CD4-positive, alpha-beta T cell treated with Interleukin-15 for 1 hour (primary cell): ENCODE results near the gene RIN3.

ENCODE experiments used
- DNase-seq: peaks from one replicate; pipeline ENCODE4 v3.0.0-alpha.2; 2020

The RIN3 gene

GRCh38 chr14:92556863-92557543, 43.4 kb downstream of the RIN3 start:
- DNase-seq: no peak

GRCh38 chr14:92557544-92557912, 43.9 kb downstream of the RIN3 start:
- DNase-seq: no peak

DNA sequence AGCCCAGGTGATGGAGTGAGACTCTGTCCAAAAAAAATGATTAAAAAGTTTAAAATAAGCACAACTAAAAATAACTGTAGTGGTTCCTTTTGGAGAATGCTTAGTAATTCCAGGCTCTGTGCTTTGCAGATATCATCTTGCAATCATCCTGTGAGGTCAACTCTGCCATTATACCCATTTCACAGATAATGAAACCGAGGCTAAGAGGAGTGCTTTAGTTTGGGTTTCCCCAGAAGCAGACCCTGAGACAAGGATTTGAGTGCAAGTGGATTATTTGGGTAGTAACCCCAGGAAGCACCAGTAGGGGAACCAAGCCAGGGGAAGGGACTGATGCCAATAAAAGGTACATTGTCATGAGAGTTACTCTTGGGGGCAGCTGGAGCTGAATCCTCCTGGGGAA, 44.7 kb downstream of the RIN3 start:
- no peak for DNase-seq

DNA sequence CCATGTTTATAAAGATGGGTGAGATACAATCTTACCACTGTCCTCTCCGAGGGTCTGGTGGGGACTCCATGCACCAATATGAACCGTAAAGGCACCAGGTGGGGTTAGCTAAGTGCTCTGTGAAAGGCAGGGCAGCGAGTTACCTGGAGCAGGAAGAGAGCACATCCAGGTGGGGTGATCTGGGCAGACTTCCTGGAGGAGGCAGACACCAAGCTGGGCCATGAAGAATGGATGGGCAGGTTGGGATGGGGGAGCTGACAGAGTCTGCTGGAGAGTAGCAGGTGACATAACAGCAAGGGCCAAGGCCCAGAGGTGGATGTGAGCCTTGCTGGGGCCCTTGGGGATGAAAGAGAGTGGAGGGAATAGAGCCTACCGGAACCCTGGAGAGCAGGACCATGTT, 45.9 kb downstream of the RIN3 start:
- no peak for DNase-seq

- DNase-seq: peak; percentile 61
Observed at GRCh38 chr14:92560106-92560865, 46.7 kb downstream of the RIN3 start.

DNA sequence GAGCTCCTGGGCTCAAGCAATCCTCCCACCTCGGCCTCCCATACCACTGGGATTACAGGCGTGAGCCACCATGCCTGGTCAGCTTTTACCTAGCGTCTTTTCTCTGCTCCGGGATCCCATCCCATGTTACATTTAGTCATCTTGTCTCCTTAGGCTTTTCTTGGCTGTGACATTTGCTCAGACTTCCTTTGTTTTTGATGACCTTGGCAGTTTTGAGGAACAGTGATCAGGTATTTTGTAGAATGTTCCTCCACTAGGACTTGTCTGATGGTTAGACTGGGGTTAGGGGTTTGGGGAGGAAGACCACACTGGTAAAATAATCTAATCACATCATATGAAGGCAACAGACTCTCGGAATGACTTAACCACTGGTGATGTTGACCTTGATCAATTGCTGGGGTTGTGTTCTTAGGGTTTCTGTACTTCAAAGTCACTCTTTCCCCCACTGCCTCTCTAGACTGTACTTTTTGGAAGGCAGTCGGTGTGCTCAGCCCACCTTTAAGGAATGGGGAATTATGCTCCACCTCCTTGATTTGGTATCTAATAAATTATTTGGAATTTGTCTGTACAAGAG, 48.4 kb downstream of the RIN3 start:
- no peak for DNase-seq

DNA sequence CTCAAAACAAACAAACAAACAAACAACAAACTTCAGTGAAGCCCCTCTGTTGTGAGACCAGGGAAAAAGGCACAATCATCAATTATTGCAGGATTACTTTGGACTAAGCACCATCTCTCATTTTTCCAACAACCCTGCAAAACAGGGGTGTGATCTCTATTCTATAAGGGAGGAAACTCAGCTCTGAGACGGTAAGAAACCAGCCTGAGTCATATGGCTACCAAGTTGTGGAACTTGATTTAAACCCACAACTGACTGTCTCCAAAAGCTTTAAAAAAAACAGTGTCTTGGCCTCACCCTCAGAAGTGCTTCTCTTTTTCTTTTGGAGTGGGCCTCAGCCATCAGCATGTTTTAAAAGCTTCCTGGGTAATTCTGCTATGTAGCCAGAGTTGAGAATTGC, 49.8 kb downstream of the RIN3 start:
- DNase-seq: no peak

GRCh38 chr14:92563765-92564285, 50.2 kb downstream of the RIN3 start:
- DNase-seq: no peak

GRCh38 chr14:92564344-92565039, 50.9 kb downstream of the RIN3 start:
- DNase-seq: no peak

- no peak for DNase-seq
Observed at GRCh38 chr14:92565040-92565717, 51.6 kb downstream of the RIN3 start.

- no peak for DNase-seq
Observed at GRCh38 chr14:92565718-92566115, 52.1 kb downstream of the RIN3 start.

- no peak for DNase-seq
Observed at GRCh38 chr14:92567173-92567725, 53.7 kb downstream of the RIN3 start.

DNA sequence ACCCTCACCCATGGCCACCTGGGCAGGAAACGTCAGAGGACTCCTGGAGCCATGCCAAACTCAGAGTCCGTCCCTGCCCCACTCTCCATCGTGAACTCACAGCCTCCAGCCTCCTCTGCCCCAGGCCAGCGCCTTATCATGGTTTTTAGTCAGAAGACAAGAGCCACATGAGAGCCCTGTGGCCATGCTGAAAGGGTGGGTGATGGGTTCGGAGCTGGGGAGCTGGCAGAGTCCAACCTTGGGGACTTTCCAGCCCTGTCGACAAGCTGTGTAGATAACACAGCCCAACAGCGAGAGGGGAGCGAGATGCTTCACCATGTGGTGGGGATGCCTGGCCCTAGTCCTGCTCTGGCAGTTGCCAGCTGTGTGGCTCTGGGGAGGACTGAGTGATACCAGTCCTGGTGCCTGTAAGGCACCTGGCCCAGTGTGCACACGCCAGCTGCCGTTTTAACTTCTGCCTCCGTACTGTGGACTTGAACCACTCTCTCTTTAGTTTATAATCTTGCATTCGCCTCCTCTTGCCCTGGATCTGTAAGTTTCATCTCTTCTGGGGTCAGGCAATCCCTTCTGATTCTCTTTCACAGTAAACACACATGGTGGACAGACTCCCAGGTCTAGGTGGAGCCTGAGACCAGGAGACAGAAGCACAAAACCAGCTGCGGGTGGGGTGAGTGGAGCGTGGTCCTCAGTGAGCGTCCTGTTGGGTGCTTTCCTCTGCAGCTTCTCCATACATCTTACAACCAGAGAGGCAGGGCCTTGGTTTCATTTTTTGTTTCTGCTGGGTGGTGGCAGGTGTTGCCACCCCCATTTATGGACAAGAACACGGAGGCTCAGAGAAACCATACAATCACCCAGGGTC, 55.3 kb downstream of the RIN3 start:
- DNase-seq: peak; percentile 64

DNA sequence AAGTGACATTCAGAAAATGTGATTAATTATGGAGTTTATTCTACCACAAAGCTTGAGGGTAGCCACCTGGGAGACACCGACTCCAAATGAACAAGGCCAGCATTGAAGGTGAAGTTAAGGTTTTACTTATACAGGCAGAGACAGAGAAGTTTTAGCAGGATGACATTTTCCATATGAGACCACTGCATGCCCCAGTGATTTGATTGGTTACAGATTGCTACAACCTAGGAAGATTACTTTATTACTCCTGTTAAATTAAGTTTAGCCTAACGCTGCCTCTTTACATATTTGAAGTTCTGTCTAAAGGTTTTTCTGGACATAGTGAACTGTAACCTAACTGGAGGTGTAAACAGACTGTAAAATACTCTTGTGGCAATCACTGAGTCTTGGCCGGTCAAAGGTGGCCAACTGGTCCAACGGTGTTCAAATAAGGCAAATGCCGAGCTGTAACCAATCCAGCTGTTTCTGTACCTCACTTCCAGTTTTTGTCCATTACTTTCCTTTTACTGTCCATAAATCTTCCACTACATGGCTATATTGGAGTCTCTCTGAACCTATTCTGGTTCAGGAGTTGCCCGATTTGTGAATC, 57.2 kb downstream of the RIN3 start:
- no peak for DNase-seq

DNA sequence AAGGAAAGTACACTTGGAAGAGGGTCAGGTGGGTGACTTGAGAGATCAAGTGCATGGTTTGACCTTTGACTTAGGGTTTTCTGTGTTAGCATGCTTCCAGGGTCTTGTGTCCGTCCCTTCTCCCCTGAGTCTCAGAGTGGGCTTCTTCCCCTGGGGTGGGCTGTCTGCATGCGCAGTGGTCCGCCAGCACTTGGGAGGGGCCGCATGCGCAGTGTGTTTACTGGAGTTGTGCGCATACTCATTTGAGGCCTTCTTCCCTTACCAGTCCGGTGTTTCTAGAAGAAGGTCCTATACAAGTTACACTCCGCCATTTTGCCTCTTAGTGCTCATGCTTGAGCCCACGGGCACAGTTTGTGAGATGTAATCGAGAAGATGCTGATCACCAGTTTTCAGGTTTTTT, 58.5 kb downstream of the RIN3 start:
- no peak for DNase-seq

DNA sequence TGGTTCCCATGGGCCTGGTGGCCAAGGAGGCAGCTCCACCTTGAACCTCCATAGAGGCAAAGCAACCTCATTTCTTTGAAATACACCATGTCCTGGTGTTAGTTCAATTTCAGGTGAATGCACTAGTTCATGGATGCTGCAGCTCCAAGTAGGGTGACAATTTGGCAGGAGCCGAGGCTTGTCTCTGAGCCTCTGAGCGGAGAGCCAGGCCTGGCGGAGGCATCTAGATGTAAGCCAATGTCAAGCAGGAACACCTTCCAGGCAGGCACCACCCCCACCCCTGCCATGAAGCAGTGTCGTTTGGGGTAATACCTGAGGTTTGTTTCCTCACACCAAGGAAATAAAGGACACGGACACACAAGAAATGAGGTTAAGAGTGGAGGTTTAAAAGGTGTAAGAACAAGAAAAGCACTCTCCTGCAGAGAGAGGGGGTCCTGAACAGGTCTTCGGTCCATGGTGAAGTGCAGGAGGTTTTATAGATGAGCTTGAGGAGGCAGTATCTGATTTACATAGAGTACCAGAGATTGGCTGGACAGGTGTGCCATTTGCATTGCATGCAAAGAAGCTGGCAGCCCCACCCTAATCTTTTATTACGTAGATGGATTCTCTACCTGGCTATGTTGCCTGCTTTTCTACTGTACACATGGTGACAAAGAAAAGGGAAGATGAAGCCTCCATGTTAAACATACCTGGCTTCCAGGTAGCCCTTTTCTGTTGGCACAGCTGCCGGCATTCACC, 60.3 kb downstream of the RIN3 start:
- no peak for DNase-seq

GRCh38 chr14:92575061-92575747, 61.6 kb downstream of the RIN3 start:
- DNase-seq: no peak

DNA sequence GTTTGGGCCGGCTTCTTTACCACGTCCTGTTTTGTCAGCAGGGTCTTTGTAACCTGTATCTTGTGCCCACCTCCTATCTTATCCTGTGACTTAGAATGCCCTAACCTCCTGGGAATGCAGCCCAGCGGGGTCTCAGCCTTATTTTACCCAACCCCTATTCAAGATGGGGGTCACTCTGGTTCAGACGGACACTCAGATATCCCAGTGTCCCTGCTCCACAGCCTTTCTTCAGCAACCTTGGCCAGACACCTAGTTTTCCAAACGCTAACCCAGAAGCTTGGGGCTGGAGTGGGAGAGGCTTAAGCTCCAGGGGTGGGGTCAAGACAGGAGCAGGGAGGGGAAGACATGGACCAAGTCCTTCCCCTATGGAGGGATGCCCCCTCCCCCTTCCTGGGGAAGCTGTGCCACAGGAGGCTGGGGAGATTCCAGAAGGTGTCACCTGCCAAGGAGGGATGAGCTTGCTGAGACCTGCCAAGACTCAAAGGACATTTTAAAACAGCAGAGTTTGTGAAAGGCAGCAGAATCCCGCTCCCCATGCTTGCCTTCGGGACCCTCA, 62.2 kb downstream of the RIN3 start:
- DNase-seq: no peak

DNA sequence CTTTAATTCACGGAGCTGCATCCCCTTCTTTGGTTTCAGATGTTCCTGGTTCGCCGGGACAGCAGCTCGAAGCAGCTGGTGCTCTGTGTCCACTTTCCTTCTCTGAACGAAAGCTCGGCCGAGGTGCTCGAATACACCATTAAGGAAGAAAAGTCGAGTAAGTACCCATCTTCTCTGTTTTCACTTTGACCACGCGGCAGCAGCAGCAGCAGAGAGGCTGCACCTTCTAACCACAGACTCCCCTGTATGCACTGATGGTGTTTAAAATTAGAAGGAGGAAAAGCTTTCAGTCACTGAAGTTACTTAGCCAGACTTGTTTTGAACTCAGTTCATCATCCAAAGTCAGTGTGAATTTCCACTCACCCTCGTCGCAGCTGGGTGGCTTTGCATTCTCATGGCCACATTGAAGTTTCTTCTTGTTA, 63.8 kb downstream of the RIN3 start:
- no peak for DNase-seq
